ENCODE results near the gene CEMIP. TPM values are rescaled to one million over a fixed set of nuclear protein-coding genes. Genes with fewer than 3 reads are reported as not detected.

The CEMIP gene
- total RNA-seq, 2 experiments from 2014 or later, result not detected

GRCh38 chr15:80967451-80967850 is 188.3 kb downstream of the CEMIP start:
- H3K27ac Mint-ChIP-seq, result no peak overlapping the region
- no peak for ATAC-seq
- DNase-seq, result no peak
- peaks cover 34% of the 10 kb centered on the region for H3K36me3 Mint-ChIP-seq
- no peaks in the 10 kb centered on the region for H3K9me3 Mint-ChIP-seq (ENCODE audit: low read depth)
- H3K4me1 Mint-ChIP-seq, result peaks cover 9% of the 10 kb centered on the region
- H3K4me3 Mint-ChIP-seq, result no peak overlapping the region
- CTCF ChIA-PET, result interaction anchor here (0.9 to 2.4 kb wide), 3 partner anchors 188 to 511 kb away, joined by 3 to 14 read pairs (median 3); partner anchors contain the start of gene CEMIP
- no peaks in the 10 kb centered on the region for H3K27me3 Mint-ChIP-seq

GRCh38 chr15:80967991-80968510 is 188.9 kb downstream of the CEMIP start:
- no peak overlapping the region for H3K27ac Mint-ChIP-seq
- DNase-seq (no peak), ATAC-seq (no peak)
- H3K4me1 Mint-ChIP-seq, result peaks cover 3% of the 10 kb centered on the region
- H3K9me3 Mint-ChIP-seq (ENCODE audit: low read depth), result no peaks in the 10 kb centered on the region
- H3K36me3 Mint-ChIP-seq, result peaks cover 29% of the 10 kb centered on the region
- H3K4me3 Mint-ChIP-seq, result no peak overlapping the region
- no peaks in the 10 kb centered on the region for H3K27me3 Mint-ChIP-seq
- CTCF ChIA-PET, result interaction anchor here (0.9 to 3.4 kb wide), 7 partner anchors 10 to 512 kb away, joined by 3 to 21 read pairs (median 5); partner anchors contain the start of gene CEMIP

DNA sequence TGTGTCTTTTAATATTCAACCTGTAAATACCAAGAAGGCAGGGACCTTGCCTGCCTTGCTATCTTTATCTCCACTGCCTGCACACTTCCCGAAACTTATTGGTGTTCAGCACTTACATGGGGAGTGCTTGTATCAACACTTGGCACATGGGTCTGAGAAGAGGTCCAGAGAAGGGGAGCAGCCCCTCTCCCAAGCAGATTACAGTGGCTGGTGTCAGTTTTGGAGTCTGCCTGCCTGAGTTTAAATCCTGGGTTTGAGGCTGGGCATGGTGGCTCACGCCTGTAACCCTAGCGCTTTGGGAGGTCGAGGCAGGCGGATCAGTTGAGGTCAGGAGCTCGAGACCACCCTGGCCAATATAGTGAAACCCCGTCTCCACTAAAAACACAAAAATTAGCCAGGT is 190.1 kb downstream of the CEMIP start:
- H3K27ac Mint-ChIP-seq, result no peak overlapping the region
- no peaks in the 10 kb centered on the region for H3K27me3 Mint-ChIP-seq
- H3K36me3 Mint-ChIP-seq, result peaks cover 23% of the 10 kb centered on the region
- H3K4me3 Mint-ChIP-seq, result no peak overlapping the region
- DNase-seq (no peak), ATAC-seq (no peak)
- CTCF ChIA-PET, result interaction anchor here (0.7 to 3.4 kb wide), 22 partner anchors 8 to 513 kb away, joined by 3 to 21 read pairs (median 5); partner anchors contain the start of gene CEMIP
- H3K9me3 Mint-ChIP-seq (ENCODE audit: low read depth), result no peaks in the 10 kb centered on the region
- H3K4me1 Mint-ChIP-seq, result no peaks in the 10 kb centered on the region

GRCh38 chr15:80970018-80970657 is 191.0 kb downstream of the CEMIP start:
- H3K4me1 Mint-ChIP-seq, result peaks cover 3% of the 10 kb centered on the region
- no peaks in the 10 kb centered on the region for H3K27me3 Mint-ChIP-seq
- no peaks in the 10 kb centered on the region for H3K9me3 Mint-ChIP-seq (ENCODE audit: low read depth)
- H3K36me3 Mint-ChIP-seq, result peaks cover 15% of the 10 kb centered on the region
- DNase-seq (peak; percentile 61), ATAC-seq (peak; percentile 57)
- no peak overlapping the region for H3K27ac Mint-ChIP-seq
- CTCF ChIA-PET, result interaction anchor here (0.6 to 3.4 kb wide), 22 partner anchors 9 to 514 kb away, joined by 3 to 21 read pairs (median 5); partner anchors contain the start of gene CEMIP
- H3K4me3 Mint-ChIP-seq, result no peak overlapping the region

GRCh38 chr15:80970658-80971057 is 191.5 kb downstream of the CEMIP start:
- Mint-ChIP-seq H3K9me3 (ENCODE audit: low read depth) (no peaks in the 10 kb centered on the region), H3K4me3 (no peak overlapping the region), H3K27me3 (no peaks in the 10 kb centered on the region), H3K36me3 (peaks cover 12% of the 10 kb centered on the region), H3K4me1 (peaks cover 8% of the 10 kb centered on the region), H3K27ac (no peak overlapping the region)
- no peak for DNase-seq
- no peak for ATAC-seq
- CTCF ChIA-PET, result interaction anchor here (0.6 to 3.4 kb wide), 17 partner anchors 9 to 515 kb away, joined by 3 to 21 read pairs (median 5); partner anchors contain the start of gene CEMIP

- ATAC-seq (no peak), DNase-seq (no peak)
- peaks cover 10% of the 10 kb centered on the region for H3K36me3 Mint-ChIP-seq
- H3K9me3 Mint-ChIP-seq (ENCODE audit: low read depth), result no peaks in the 10 kb centered on the region
- no peak overlapping the region for H3K4me3 Mint-ChIP-seq
- CTCF ChIA-PET, result interaction anchor here (2.4 to 3.4 kb wide), 4 partner anchors 181 to 404 kb away, joined by 6 to 21 read pairs (median 12); no protein-coding TSS in a partner anchor
- no peak overlapping the region for H3K27ac Mint-ChIP-seq
- no peaks in the 10 kb centered on the region for H3K27me3 Mint-ChIP-seq
- H3K4me1 Mint-ChIP-seq, result peaks cover 10% of the 10 kb centered on the region
Observed at GRCh38 chr15:80971143-80971542, 192.0 kb downstream of the CEMIP start.

DNA sequence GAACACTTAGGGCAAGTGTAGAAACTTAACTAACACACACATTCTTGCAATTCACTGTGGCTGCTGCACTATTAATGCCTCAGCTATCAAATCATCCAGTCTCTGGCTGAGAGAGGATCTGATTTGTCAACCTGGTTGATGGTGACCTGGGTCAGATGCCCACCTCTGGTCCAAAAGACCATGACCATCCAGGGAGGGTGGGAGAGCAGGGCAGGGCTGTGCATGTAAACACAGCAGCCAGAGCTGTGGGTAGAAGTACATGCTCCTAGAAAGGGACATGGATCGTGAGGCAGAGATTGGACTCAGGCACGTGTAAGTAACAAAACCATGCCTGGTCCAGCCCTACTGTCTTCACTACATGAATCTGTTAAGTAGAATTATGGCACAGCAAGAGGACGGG is 193.1 kb downstream of the CEMIP start:
- H3K9me3 Mint-ChIP-seq (ENCODE audit: low read depth), result no peaks in the 10 kb centered on the region
- H3K4me1 Mint-ChIP-seq, result peaks cover 20% of the 10 kb centered on the region
- H3K4me3 Mint-ChIP-seq, result no peak overlapping the region
- no peak overlapping the region for H3K27ac Mint-ChIP-seq
- ATAC-seq (no peak), DNase-seq (no peak)
- no peaks in the 10 kb centered on the region for H3K27me3 Mint-ChIP-seq
- peaks cover 7% of the 10 kb centered on the region for H3K36me3 Mint-ChIP-seq
- CTCF ChIA-PET, result interaction anchor here (0.8 to 2.7 kb wide), 3 partner anchors 12 to 294 kb away, joined by 3 to 16 read pairs (median 3); no protein-coding TSS in a partner anchor

DNA sequence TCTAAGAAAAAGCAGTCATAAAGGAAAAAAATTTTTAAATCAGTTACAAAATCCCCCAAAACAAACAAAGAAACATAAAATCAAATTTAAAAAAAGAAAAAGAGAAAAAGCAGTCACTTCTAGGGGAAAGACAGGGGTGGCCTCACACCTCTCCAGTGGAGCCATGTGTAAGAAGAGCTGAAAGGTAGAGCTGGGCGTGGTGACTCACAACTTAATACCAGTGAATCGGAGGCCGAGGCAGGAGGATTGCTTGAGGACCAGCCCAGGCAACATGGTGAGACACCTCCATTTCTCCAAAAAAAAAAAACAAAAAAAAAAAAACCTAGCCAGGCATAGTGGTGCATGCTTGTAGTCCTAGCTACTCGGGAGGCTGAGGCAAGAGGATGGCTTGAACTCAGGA is 195.7 kb downstream of the CEMIP start:
- H3K36me3 Mint-ChIP-seq, result peaks cover 23% of the 10 kb centered on the region
- ATAC-seq, result no peak
- CTCF ChIA-PET, result interaction anchor here (0.7 to 4.6 kb wide), 5 partner anchors 16 to 519 kb away, joined by 3 to 37 read pairs (median 5); no protein-coding TSS in a partner anchor

GRCh38 chr15:80976851-80977250 is 197.7 kb downstream of the CEMIP start:
- Mint-ChIP-seq H3K36me3 (peaks cover 27% of the 10 kb centered on the region), H3K9me3 (ENCODE audit: low read depth) (no peaks in the 10 kb centered on the region), H3K4me1 (peaks cover 36% of the 10 kb centered on the region), H3K4me3 (no peak overlapping the region), H3K27me3 (no peaks in the 10 kb centered on the region), H3K27ac (no peak overlapping the region)
- DNase-seq, result no peak
- no peak for ATAC-seq
- CTCF ChIA-PET, result interaction anchor here (1.0 to 4.6 kb wide), 5 partner anchors 9 to 289 kb away, joined by 3 to 37 read pairs (median 4); no protein-coding TSS in a partner anchor

More for the DNA sequence above, 195.7 kb downstream of the CEMIP start:
- no peak overlapping the region for H3K27ac Mint-ChIP-seq
- no peak overlapping the region for H3K4me3 Mint-ChIP-seq
- H3K27me3 Mint-ChIP-seq, result no peaks in the 10 kb centered on the region
- H3K9me3 Mint-ChIP-seq (ENCODE audit: low read depth), result no peaks in the 10 kb centered on the region
- DNase-seq, result no peak
- H3K4me1 Mint-ChIP-seq, result peaks cover 36% of the 10 kb centered on the region

GRCh38 chr15:80977627-80978036 is 198.5 kb downstream of the CEMIP start:
- CTCF ChIA-PET, result interaction anchor here (0.9 to 4.6 kb wide), 6 partner anchors 9 to 289 kb away, joined by 3 to 37 read pairs (median 4); no protein-coding TSS in a partner anchor
- ATAC-seq (peak; percentile 64), DNase-seq (peak; percentile 56)
- no peaks in the 10 kb centered on the region for H3K9me3 Mint-ChIP-seq (ENCODE audit: low read depth)
- H3K27ac Mint-ChIP-seq, result no peak overlapping the region
- peaks cover 40% of the 10 kb centered on the region for H3K4me1 Mint-ChIP-seq
- no peaks in the 10 kb centered on the region for H3K27me3 Mint-ChIP-seq
- no peak overlapping the region for H3K4me3 Mint-ChIP-seq
- H3K36me3 Mint-ChIP-seq, result peaks cover 34% of the 10 kb centered on the region

DNA sequence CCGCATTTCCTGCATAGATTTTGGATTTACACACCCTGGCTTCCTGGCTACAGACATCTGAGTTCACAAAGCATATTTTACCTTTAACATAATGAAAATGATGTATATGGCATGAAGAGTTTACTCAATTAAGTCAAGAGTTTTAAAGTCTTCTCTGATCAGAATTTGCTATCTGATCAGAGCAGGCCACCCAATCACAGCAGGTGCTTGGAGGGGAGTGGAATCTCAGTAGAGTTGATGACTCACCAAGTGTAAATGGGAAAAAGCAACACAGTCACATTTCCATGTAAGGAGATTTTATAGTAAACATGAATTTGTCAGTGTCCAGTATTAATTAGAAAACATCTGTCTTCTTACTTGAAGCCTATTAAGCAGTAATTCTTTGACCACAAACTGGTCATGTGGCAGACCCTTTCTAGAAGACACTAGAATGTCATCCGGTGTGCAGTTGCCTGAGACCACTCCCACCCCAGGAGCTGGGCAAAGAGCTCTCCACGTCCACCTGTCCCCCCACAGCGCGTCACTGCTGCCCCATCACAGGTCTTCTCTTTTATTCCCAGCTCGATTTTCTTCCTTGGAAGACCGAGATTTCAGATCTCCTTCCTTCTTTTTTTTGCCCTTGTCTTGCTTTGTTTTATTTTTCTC is 199.6 kb downstream of the CEMIP start:
- Mint-ChIP-seq H3K27ac (peak overlapping the region; percentile 8), H3K36me3 (peaks cover 39% of the 10 kb centered on the region), H3K4me3 (no peak overlapping the region), H3K27me3 (no peaks in the 10 kb centered on the region), H3K9me3 (ENCODE audit: low read depth) (no peaks in the 10 kb centered on the region), H3K4me1 (peaks cover 45% of the 10 kb centered on the region)
- CTCF ChIA-PET, result interaction anchor here (1.4 to 2.3 kb wide), 3 partner anchors 9 to 287 kb away, joined by 5 to 10 read pairs (median 6); no protein-coding TSS in a partner anchor
- DNase-seq, result no peak
- no peak for ATAC-seq

GRCh38 chr15:80979538-80980200 is 200.5 kb downstream of the CEMIP start:
- H3K36me3 Mint-ChIP-seq, result peaks cover 37% of the 10 kb centered on the region
- H3K9me3 Mint-ChIP-seq (ENCODE audit: low read depth), result no peaks in the 10 kb centered on the region
- H3K4me1 Mint-ChIP-seq, result peaks cover 50% of the 10 kb centered on the region
- ATAC-seq (no peak), DNase-seq (no peak)
- no peaks in the 10 kb centered on the region for H3K27me3 Mint-ChIP-seq
- no peak overlapping the region for H3K27ac Mint-ChIP-seq
- no peak overlapping the region for H3K4me3 Mint-ChIP-seq
- CTCF ChIA-PET, result interaction anchor here (1.4 to 2.3 kb wide), 3 partner anchors 10 to 286 kb away, joined by 5 to 10 read pairs (median 6); no protein-coding TSS in a partner anchor
